HG03521 (cell line): ENCODE measurements around the gene PCSK6.
"Not testable (repeated sequence)": the region's sequence is repeated elsewhere in the genome, so short reads cannot be mapped to it uniquely, and the experiment has no call there.

Source experiments
- ATAC-seq: cut with Tn5 transposase; IDR thresholded peaks from one replicate; pipeline ENCODE4 v1.9.1; 2021; ENCODE audit warnings: mild to moderate bottlenecking, moderate library complexity; ENCODE audit not compliant: unreplicated experiment

Gene PCSK6

GRCh38 chr15:101384276-101384675, 105.2 kb downstream of the PCSK6 start:
- no peak for ATAC-seq

GRCh38 chr15:101382544-101382943, 107.0 kb downstream of the PCSK6 start:
- ATAC-seq: no peak

- no peak for ATAC-seq
Observed at GRCh38 chr15:101381671-101382212, 107.8 kb downstream of the PCSK6 start.

GRCh38 chr15:101380146-101380545, 109.4 kb downstream of the PCSK6 start:
- ATAC-seq: no peak

- ATAC-seq: no peak
Observed at GRCh38 chr15:101379647-101380046, 109.9 kb downstream of the PCSK6 start.

- ATAC-seq: no peak
Observed at GRCh38 chr15:101378879-101379278, 110.6 kb downstream of the PCSK6 start.

GRCh38 chr15:101378171-101378755, 111.2 kb downstream of the PCSK6 start:
- no peak for ATAC-seq

- no peak for ATAC-seq
Observed at GRCh38 chr15:101376615-101377395, 112.7 kb downstream of the PCSK6 start.

- not testable (repeated sequence) for ATAC-seq
Observed at GRCh38 chr15:101375006-101375405, 114.5 kb downstream of the PCSK6 start.

- no peak for ATAC-seq
Observed at GRCh38 chr15:101374326-101374725, 115.2 kb downstream of the PCSK6 start.

- ATAC-seq: no peak
Observed at GRCh38 chr15:101373577-101373976, 115.9 kb downstream of the PCSK6 start.

GRCh38 chr15:101372960-101373525, 116.5 kb downstream of the PCSK6 start:
- ATAC-seq: no peak

GRCh38 chr15:101372149-101372577, 117.3 kb downstream of the PCSK6 start:
- no peak for ATAC-seq

GRCh38 chr15:101371519-101371918, 118.0 kb downstream of the PCSK6 start:
- no peak for ATAC-seq

- no peak for ATAC-seq
Observed at GRCh38 chr15:101371081-101371480, 118.4 kb downstream of the PCSK6 start.

GRCh38 chr15:101370330-101371024, 119.0 kb downstream of the PCSK6 start:
- no peak for ATAC-seq

GRCh38 chr15:101369676-101370075, 119.8 kb downstream of the PCSK6 start:
- ATAC-seq: no peak

GRCh38 chr15:101368861-101369642, 120.5 kb downstream of the PCSK6 start:
- no peak for ATAC-seq

- no peak for ATAC-seq
Observed at GRCh38 chr15:101368086-101368780, 121.3 kb downstream of the PCSK6 start.

- ATAC-seq: no peak
Observed at GRCh38 chr15:101366853-101367252, 122.7 kb downstream of the PCSK6 start.
